Measurements from ENCODE around the gene MYADML2. TPM values are rescaled to one million over a fixed set of nuclear protein-coding genes. Genes with fewer than 3 reads are reported as not detected.

MYADML2 gene
- total and polyA plus RNA-seq, 2 of the 8 experiments (the other 6 are each of a cell fraction or from before 2014, with no cell fraction given): 0.26 to 0.47 TPM

- H2BK20ac ChIP-seq (ENCODE audit: low read length): no peak overlapping the region
- ChIA-PET CTCF (ENCODE audit: partially characterized antibody) (interaction anchor here (1.2 to 4.6 kb wide), 5 partner anchors 9 to 137 kb away, joined by 3 to 16 read pairs (median 4); partner anchors contain the start of gene MAFG), POLR2A (ENCODE audit: partially characterized antibody) (interaction anchor here (0.9 to 14.6 kb wide), 7 partner anchors 8 to 63 kb away, joined by 3 to 150 read pairs (median 4); partner anchors contain the start of genes ASPSCR1 and MAFG)
- WGBS, 2 experiments (ENCODE audit: extremely low coverage in 1 of 2, insufficient coverage in 1 of 2, insufficient read length in 1 of 2, insufficient replicate concordance in 2 of 2, low coverage in 1 of 2, low lambda C conversion rate in 2 of 2, missing lambda C conversion rate in 1 of 2): 56% methylated on average over 29 of the region's 30 CpGs; no CpG with 5 or more reads in 1 of the 2 experiments
- no peak overlapping the region; the same call in 1 of the 2 replicates for H2AK5ac ChIP-seq (ENCODE audit: low read depth, low read length)
- no peaks in the 10 kb centered on the region; the same call in 1 of the 2 replicates for H3K23me2 ChIP-seq (ENCODE audit: low read depth, low read length)
- H2AFZ ChIP-seq (ENCODE audit: low read length): no peak overlapping the region
- no peak overlapping the region for H3K14ac ChIP-seq (ENCODE audit: insufficient read length)
- no peak overlapping the region for H3K9ac ChIP-seq (replicated peaks in 1 of 4; ENCODE audit: extremely low read depth in 1 of 4, low read depth in 3 of 4, low read length in 3 of 4)
- H2BK12ac ChIP-seq (ENCODE audit: low read depth, low read length): peak overlapping the region; percentile 50; the same call in 1 of the 2 replicates
- no peak overlapping the region for H3K27ac ChIP-seq (ENCODE audit: low read depth, low read length)
- H3K4me1 ChIP-seq (replicated peaks in 1 of 4; ENCODE audit: control insufficient read depth in 3 of 4, insufficient read depth in 4 of 4, low read length in 3 of 4): peaks cover 0 to 12% (median 8%) of the 10 kb centered on the region in 4 experiments; a peak in 5 of 7 replicates
- no peaks in the 10 kb centered on the region for H4K20me1 ChIP-seq (replicated peaks in 1 of 2; ENCODE audit: control insufficient read depth in 1 of 2, insufficient read depth in 2 of 2, low read length in 2 of 2)
- no peak overlapping the region for H3K23ac ChIP-seq (ENCODE audit: insufficient read length)
- H2BK5ac ChIP-seq (ENCODE audit: low read depth, low read length): peak overlapping the region; percentile 16; the same call in 1 of the 2 replicates
- no peak overlapping the region for H3K4ac ChIP-seq (replicated peaks; ENCODE audit: insufficient read length, low read depth, low read length)
- peaks cover 0 to 5% (median 0%) of the 10 kb centered on the region in 4 experiments; a peak in 3 of 7 replicates for H3K27me3 ChIP-seq (replicated peaks in 1 of 4; ENCODE audit: control insufficient read depth in 3 of 4, extremely low read depth in 1 of 4, insufficient read depth in 3 of 4, low read length in 3 of 4)
- peak overlapping the region; percentile 21 to 45; a peak in 3 of 4 replicates for H3K4me2 ChIP-seq (ENCODE audit: insufficient read depth in 1 of 2, low read depth in 2 of 2, low read length in 2 of 2)
- TF ChIP-seq CTBP2 (IDR thresholded peaks at IDR 0.05; ENCODE audit: borderline replicate concordance, insufficient read depth, insufficient read length, low read length) (no peak), JUN (IDR thresholded peaks at IDR 0.05; ENCODE audit: low read depth, low read length) (no peak), TEAD4 (IDR thresholded peaks at IDR 0.05; ENCODE audit: low read depth, low read length) (no peak), MAX (IDR thresholded peaks at IDR 0.05) (0 out of 2 replicates have a peak, but pooled peaks have one; percentile 34), SIN3A (conservative IDR thresholded peaks at IDR 0.05 in 1 of 2, IDR thresholded peaks at IDR 0.05 in 1 of 2; ENCODE audit: low read depth in 1 of 2, low read length in 2 of 2) (0 out of 4 replicates have a peak, but pooled peaks have one; percentile 36 to 43)
- FAIRE-seq (no peak), DNase-seq (ENCODE audit: low read depth in 1 of 2, low spot score in 2 of 2) (no peak)
- no peak overlapping the region for H2BK120ac ChIP-seq (replicated peaks; ENCODE audit: low read depth, low read length)
- H3K4me3 ChIP-seq (ENCODE audit: extremely low read depth in 1 of 4, insufficient read depth in 2 of 4, low read depth in 3 of 4, low read length in 4 of 4): peak overlapping the region in 1 of 4 experiments; percentile 39; a peak in 2 of 8 replicates
- H3K18ac ChIP-seq (ENCODE audit: extremely low read depth, low read length): no peak overlapping the region; the same call in 1 of the 2 replicates
- peak overlapping the region; percentile 54 for H4K91ac ChIP-seq (replicated peaks; ENCODE audit: insufficient read length, low read length)
- no peaks in the 10 kb centered on the region for H3K79me1 ChIP-seq (ENCODE audit: low read depth, low read length)
- no peaks in the 10 kb centered on the region for H3K9me3 ChIP-seq (ENCODE audit: insufficient read depth in 2 of 2, low read depth in 1 of 2, low read length in 1 of 2)
- H4K5ac ChIP-seq (ENCODE audit: insufficient read length, low read depth, low read length): no peak overlapping the region
- no peaks in the 10 kb centered on the region; a peak in 1 of 4 replicates for H3K79me2 ChIP-seq (ENCODE audit: control insufficient read depth in 1 of 2, insufficient read depth in 2 of 2, low read length in 2 of 2)
- no peak overlapping the region for H3K56ac ChIP-seq (replicated peaks; ENCODE audit: insufficient read length, low read depth, low read length)
- no peaks in the 10 kb centered on the region for H3K36me3 ChIP-seq (ENCODE audit: control insufficient read depth in 2 of 4, insufficient read depth in 4 of 4, low read length in 3 of 4)
- no peak overlapping the region for H2BK15ac ChIP-seq (ENCODE audit: low read length)
- peak overlapping the region; percentile 73; the same call in 1 of the 2 replicates for H4K8ac ChIP-seq (ENCODE audit: extremely low read depth, insufficient read depth, low read length)
Observed at GRCh38 chr17:81941484-81942166, 5.4 kb downstream of the MYADML2 start.
